Measurements from ENCODE around the gene SHF.

- TF ChIP-seq POLR2AphosphoS5 (IDR thresholded peaks at IDR 0.05; ENCODE audit: borderline replicate concordance, low read depth, low read length) (no peak), EZH2 (IDR thresholded peaks at IDR 0.05) (no peak), FOXP2 (optimal IDR thresholded peaks at IDR 0.05; ENCODE audit: control extremely low read depth, extremely low read length, insufficient read depth) (no peak)
Measured at GRCh38 chr15:45126535-45127158, 61.1 kb downstream of the SHF start.
